RWPE1 (cell line): Measurements from ENCODE around the gene TRIM72.
"Not testable (repeated sequence)": the region's sequence is repeated elsewhere in the genome, so short reads cannot be mapped to it uniquely, and the experiment has no call there.

Experiments used
- CTCF ChIA-PET: fragments of 350-600 bp; sonication (Branson Sonifier 250); formaldehyde crosslinking; extraction: SDS; loops from one replicate; lab custom pipeline; 2021; lab: Yijun Ruan, JAX
- POLR2A ChIA-PET: fragments of 400-600 bp; formaldehyde crosslinking; extraction: SDS; loops from one replicate; lab custom pipeline; 2020; ENCODE audit warnings: antibody characterized with exemption; ENCODE audit not compliant: low non-redundant PET; lab: Yijun Ruan, JAX
- DNase-seq: peaks from one replicate; pipeline ENCODE4 v3.0.0; 2012; ENCODE audit warnings: low spot score
- H3K27ac ChIP-seq: fragments of 450-650 bp; 2 replicates; pipeline ENCODE4 v1.5.1; 2017
- TF ChIP-seq, protein P1 (sequence below): fragments of 450-650 bp; conservative IDR thresholded peaks from 2 replicates; pipeline ENCODE4 v1.5.1; 2017; ENCODE audit warnings: low read depth, mild to moderate bottlenecking

Gene TRIM72

GRCh38 chr16:31213877-31214707 is at the start of gene TRIM72:
TSS of gene TRIM72 (plus strand) at chr16:31214119. CDS start at chr16:31214739, 620 bp downstream.
- no peak for DNase-seq
- POLR2A ChIA-PET, result no interaction called here
- no peak within 1 kb of the TSS for H3K27ac ChIP-seq
- CTCF ChIA-PET, result no interaction called here
- TF ChIP-seq, protein P1, sequence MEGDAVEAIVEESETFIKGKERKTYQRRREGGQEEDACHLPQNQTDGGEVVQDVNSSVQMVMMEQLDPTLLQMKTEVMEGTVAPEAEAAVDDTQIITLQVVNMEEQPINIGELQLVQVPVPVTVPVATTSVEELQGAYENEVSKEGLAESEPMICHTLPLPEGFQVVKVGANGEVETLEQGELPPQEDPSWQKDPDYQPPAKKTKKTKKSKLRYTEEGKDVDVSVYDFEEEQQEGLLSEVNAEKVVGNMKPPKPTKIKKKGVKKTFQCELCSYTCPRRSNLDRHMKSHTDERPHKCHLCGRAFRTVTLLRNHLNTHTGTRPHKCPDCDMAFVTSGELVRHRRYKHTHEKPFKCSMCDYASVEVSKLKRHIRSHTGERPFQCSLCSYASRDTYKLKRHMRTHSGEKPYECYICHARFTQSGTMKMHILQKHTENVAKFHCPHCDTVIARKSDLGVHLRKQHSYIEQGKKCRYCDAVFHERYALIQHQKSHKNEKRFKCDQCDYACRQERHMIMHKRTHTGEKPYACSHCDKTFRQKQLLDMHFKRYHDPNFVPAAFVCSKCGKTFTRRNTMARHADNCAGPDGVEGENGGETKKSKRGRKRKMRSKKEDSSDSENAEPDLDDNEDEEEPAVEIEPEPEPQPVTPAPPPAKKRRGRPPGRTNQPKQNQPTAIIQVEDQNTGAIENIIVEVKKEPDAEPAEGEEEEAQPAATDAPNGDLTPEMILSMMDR, result no peak

DNA sequence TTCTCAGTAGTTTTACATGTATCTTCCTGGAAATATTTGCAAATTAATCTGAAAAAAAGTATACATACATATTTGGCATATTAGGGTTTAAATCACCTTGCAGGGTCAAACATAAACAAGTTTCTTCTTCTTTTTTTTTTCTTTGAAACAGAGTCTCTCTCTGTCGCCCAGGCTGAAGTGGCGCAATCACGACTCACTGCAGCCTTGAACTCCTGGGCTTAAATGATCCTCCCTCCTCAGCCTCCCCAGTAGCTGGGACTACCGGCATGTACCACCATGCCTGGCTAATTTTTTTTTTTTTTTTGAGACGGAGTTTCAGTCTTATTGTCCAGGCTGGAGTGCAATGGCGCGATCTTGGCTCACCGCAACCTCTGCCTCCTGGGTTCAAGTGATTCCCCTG is 46.6 kb upstream of the TRIM72 start:
- ChIA-PET CTCF (no interaction called here), POLR2A (no interaction called here)
- TF ChIP-seq, protein P1, result no peak
- DNase-seq, result no peak
- H3K27ac ChIP-seq, result no peak overlapping the region

GRCh38 chr16:31168848-31169247 is 45.1 kb upstream of the TRIM72 start:
- TF ChIP-seq, protein P1, result no peak
- POLR2A ChIA-PET, result no interaction called here
- peak; percentile 62 for DNase-seq
- CTCF ChIA-PET, result no interaction called here
- no peak overlapping the region for H3K27ac ChIP-seq

GRCh38 chr16:31170048-31170447 is 43.9 kb upstream of the TRIM72 start:
- CTCF ChIA-PET, H3K27ac ChIP-seq, DNase-seq, POLR2A ChIA-PET: not testable (repeated sequence)

DNA sequence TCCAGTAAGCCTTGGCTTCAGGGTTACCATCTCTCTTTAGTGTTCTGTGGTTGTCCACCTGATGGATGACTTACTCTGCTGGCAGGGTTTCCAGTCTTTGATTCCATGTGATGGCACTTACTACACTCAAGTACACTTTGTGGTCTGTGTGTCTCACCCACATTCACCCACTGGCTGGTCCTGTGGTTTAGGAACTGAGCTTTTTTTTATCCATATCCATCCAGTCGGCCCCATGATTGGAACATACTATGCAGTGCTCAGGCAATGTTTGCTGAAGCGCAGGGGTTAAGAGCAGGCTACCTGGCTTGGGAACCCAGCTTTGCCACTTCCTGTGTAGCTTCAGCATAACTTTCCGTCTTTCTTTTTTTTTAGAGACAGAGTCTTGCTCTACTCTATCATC is 36.8 kb upstream of the TRIM72 start:
- POLR2A ChIA-PET, result interaction anchor here (0.6 kb wide), 1 partner anchor 121 kb away, joined by 8 read pairs; no protein-coding TSS in a partner anchor
- CTCF ChIA-PET, result interaction anchor here (1.8 kb wide), 1 partner anchor 35 kb away, joined by 4 read pairs; no protein-coding TSS in a partner anchor
- DNase-seq, result no peak
- no peak overlapping the region for H3K27ac ChIP-seq
- TF ChIP-seq, protein P1, result no peak

- ChIA-PET POLR2A (interaction anchor here (0.5 to 0.6 kb wide), 3 partner anchors 23 to 87 kb away, joined by 3 to 7 read pairs (median 3); partner anchors contain the start of gene PYCARD), CTCF (interaction anchor here (1.4 kb wide), 1 partner anchor 194 kb away, joined by 5 read pairs; the partner anchor contains the start of gene HSD3B7)
- TF ChIP-seq, protein P1, result no peak
- H3K27ac ChIP-seq, result peak overlapping the region; percentile 93
- peak; percentile 35 for DNase-seq
Measured at GRCh38 chr16:31179219-31179746, 34.6 kb upstream of the TRIM72 start.
